Naive thymus-derived CD4-positive, alpha-beta T cell (primary cell): ENCODE measurements around the gene UMAD1. TPM values are rescaled to one million over a fixed set of nuclear protein-coding genes. Genes with fewer than 3 reads are reported as not detected.

Experiments used
- ATAC-seq: fragments of 150-1000 bp; cut with Tn5 transposase; 2 replicates; pipeline ENCODE4 v1.10.0; 2021; ENCODE audit warnings: mild to moderate bottlenecking, moderate library complexity
- CTCF ChIA-PET: fragments of 350-600 bp; sonication (Branson Sonifier 250); formaldehyde crosslinking; loops from one replicate; lab custom pipeline; 2021; ENCODE audit warnings: antibody characterized with exemption; lab: Charles Lee
- POLR2A ChIA-PET: fragments of 350-600 bp; sonication (Branson Sonifier 250); formaldehyde crosslinking; loops from one replicate; lab custom pipeline; 2021; ENCODE audit warnings: antibody characterized with exemption, inconsistent platforms; lab: Charles Lee
- DNase-seq, 9 donors: peaks; one replicate each; pipeline versions ENCODE4 v3.0.0 to v3.0.0-alpha.2; 2020 to 2022; ENCODE audit warnings: mixed read lengths in 1 of 9
- H3K27ac ChIP-seq: one replicate; pipeline ENCODE4 v1.7.0; 2013; ENCODE audit warnings: mild to moderate bottlenecking, low read depth, low read length, moderate library complexity
- H3K27me3 ChIP-seq, 2 donors: one replicate each; pipeline ENCODE4 v1.7.0; 2013; ENCODE audit warnings: low read length in 2 of 2, mild to moderate bottlenecking in 2 of 2, moderate library complexity in 2 of 2; ENCODE audit not compliant: control insufficient read depth in 2 of 2, insufficient read depth in 2 of 2
- H3K36me3 ChIP-seq, 3 experiments: 1 replicate in 2 of 3; 2 replicates in 1 of 3; pipeline ENCODE4 v1.7.0; 2013; ENCODE audit warnings: low read length in 3 of 3, mild to moderate bottlenecking in 3 of 3, moderate library complexity in 1 of 3; ENCODE audit not compliant: insufficient read depth in 3 of 3, control insufficient read depth in 2 of 3
- H3K4me1 ChIP-seq, 2 donors: one replicate each; pipeline ENCODE4 v1.7.0; 2013; ENCODE audit warnings: low read length in 2 of 2, mild to moderate bottlenecking in 2 of 2, moderate library complexity in 1 of 2; ENCODE audit not compliant: control insufficient read depth in 2 of 2, insufficient read depth in 2 of 2
- H3K4me3 ChIP-seq: 2 replicates; pipeline ENCODE4 v1.7.0; 2013; ENCODE audit warnings: mild to moderate bottlenecking, low read length
- H3K9me3 ChIP-seq, 3 experiments: 1 replicate in 2 of 3; 2 replicates in 1 of 3; pipeline ENCODE4 v1.7.0; 2013; ENCODE audit warnings: low read length in 3 of 3; ENCODE audit not compliant: control insufficient read depth in 2 of 3
- H3K27ac Mint-ChIP-seq, 9 donors: one replicate each; pipeline ENCODE4 v1.8.0; 2020 to 2022; ENCODE audit warnings: mixed read lengths in 9 of 9, mild to moderate bottlenecking in 8 of 9, moderate library complexity in 5 of 9, inconsistent platforms in 2 of 9
- H3K27me3 Mint-ChIP-seq, 5 donors: one replicate each; pipeline ENCODE4 v1.8.0; 2021 to 2022; ENCODE audit warnings: mixed read lengths in 5 of 5, mild to moderate bottlenecking in 1 of 5
- H3K36me3 Mint-ChIP-seq, 5 donors: one replicate each; pipeline ENCODE4 v1.8.0; 2020 to 2022; ENCODE audit warnings: mixed read lengths in 5 of 5, mild to moderate bottlenecking in 3 of 5, inconsistent platforms in 1 of 5
- H3K4me1 Mint-ChIP-seq, 7 donors: one replicate each; pipeline ENCODE4 v1.8.0; 2020 to 2022; ENCODE audit warnings: mixed read lengths in 7 of 7, mild to moderate bottlenecking in 3 of 7, inconsistent platforms in 1 of 7
- H3K4me3 Mint-ChIP-seq, 10 donors: one replicate each; pipeline ENCODE4 v1.8.0; 2020 to 2022; ENCODE audit warnings: mild to moderate bottlenecking in 10 of 10, mixed read lengths in 10 of 10, moderate library complexity in 6 of 10, inconsistent platforms in 2 of 10
- H3K9me3 Mint-ChIP-seq, 11 donors: one replicate each; pipeline ENCODE4 v1.8.0; 2020 to 2022; ENCODE audit warnings: mixed read lengths in 11 of 11, mild to moderate bottlenecking in 4 of 11, inconsistent platforms in 1 of 11, moderate library complexity in 1 of 11
- intact Hi-C, 2 donors: fragments of 100-400 bp; cut with micrococcal nuclease; formaldehyde crosslinking; loops; one replicate each; pipeline ENCODE4 v1.15.1; 2023
- polyA plus RNA-seq, 2 donors: library from polyadenylated mRNA; unstranded; fragments of 300-500 nt; fragmentation: Illumina TruSeq; gene quantifications; one replicate each; pipeline ENCODE4 v1.2.3, GENCODE V29; 2021
- total RNA-seq, 6 experiments: library from RNA in 5 of 6; stranded (reverse) in 5 of 6; gene quantifications; 1 replicate in 5 of 6; 2 replicates in 1 of 6; pipeline ENCODE4 v1.2.3 and lab custom pipeline; 2021 to 2026

Gene UMAD1
- total and polyA plus RNA-seq, 7 experiments from 2014 or later, result 11.4 to 28.6 (median 25.2) TPM

GRCh38 chr7:7705318-7705717 lies 64.8 kb downstream of the UMAD1 start:
- H3K4me1 ChIP-seq, result no peaks in the 10 kb centered on the region
- Mint-ChIP-seq H3K9me3 (no peaks in the 10 kb centered on the region), H3K27me3 (no peaks in the 10 kb centered on the region), H3K4me3 (no peak overlapping the region), H3K27ac (no peak overlapping the region), H3K36me3 (peaks cover 0 to 23% (median 0%) of the 10 kb centered on the region in 5 donors), H3K4me1 (peaks cover 7 to 45% (median 26%) of the 10 kb centered on the region in 7 donors)
- H3K36me3 ChIP-seq, result no peaks in the 10 kb centered on the region
- no peak for DNase-seq
- no peaks in the 10 kb centered on the region for H3K9me3 ChIP-seq
- no peak overlapping the region for H3K4me3 ChIP-seq
- ChIA-PET CTCF (interaction anchor here (0.6 kb wide), 1 partner anchor 260 kb away, joined by 3 read pairs; no protein-coding TSS in a partner anchor), POLR2A (no interaction called here)
- H3K27ac ChIP-seq, result no peak overlapping the region
- ATAC-seq, result no peak
- H3K27me3 ChIP-seq, result no peaks in the 10 kb centered on the region
- intact Hi-C loops, result no loop called here

GRCh38 chr7:7706101-7706511 lies 65.6 kb downstream of the UMAD1 start:
- Histone ChIP-seq H3K27me3 (no peaks in the 10 kb centered on the region), H3K27ac (no peak overlapping the region), H3K4me1 (no peaks in the 10 kb centered on the region), H3K36me3 (no peaks in the 10 kb centered on the region), H3K4me3 (no peak overlapping the region), H3K9me3 (no peaks in the 10 kb centered on the region)
- POLR2A ChIA-PET, result no interaction called here
- H3K4me3 Mint-ChIP-seq, result no peak overlapping the region
- DNase-seq, result no peak
- CTCF ChIA-PET, result no interaction called here
- H3K9me3 Mint-ChIP-seq, result no peaks in the 10 kb centered on the region
- no peak for ATAC-seq
- no peak overlapping the region for H3K27ac Mint-ChIP-seq
- H3K4me1 Mint-ChIP-seq, result peaks cover 7 to 46% (median 26%) of the 10 kb centered on the region in 7 donors
- H3K36me3 Mint-ChIP-seq, result peaks cover 0 to 28% (median 0%) of the 10 kb centered on the region in 5 donors
- no peaks in the 10 kb centered on the region for H3K27me3 Mint-ChIP-seq
- intact Hi-C loops, result no loop called here

DNA sequence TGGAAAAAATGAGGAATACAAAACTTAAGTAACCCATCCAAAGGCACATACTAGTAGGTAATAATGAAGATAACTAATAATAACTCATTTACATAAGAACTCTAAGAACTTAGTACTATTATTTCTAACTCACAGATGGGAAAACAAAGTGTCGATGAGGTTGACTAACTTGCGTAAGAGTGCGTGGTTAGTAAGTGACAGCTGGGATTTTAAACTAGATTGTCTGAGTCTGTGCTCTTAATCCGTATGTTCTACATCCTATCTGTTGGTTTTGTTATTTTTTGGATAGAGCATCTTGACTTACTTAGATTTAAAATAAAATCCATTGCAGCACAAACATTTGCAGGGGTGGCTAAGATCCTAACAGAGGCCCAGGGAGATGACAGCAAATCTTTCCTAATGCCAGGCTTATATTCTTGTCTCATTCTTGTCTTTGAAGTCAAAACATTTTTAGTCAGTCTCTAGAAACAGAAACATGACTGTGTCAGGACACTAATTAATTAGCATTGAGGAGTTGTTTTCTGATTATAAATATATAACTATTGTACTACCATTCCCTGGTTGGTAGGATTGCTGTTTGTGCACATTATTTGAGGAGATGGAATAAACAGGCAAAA lies 66.1 kb downstream of the UMAD1 start:
- no peaks in the 10 kb centered on the region for H3K4me1 ChIP-seq
- no peaks in the 10 kb centered on the region for H3K36me3 ChIP-seq
- H3K27ac ChIP-seq, result no peak overlapping the region
- no peaks in the 10 kb centered on the region for H3K9me3 ChIP-seq
- ATAC-seq (no peak), DNase-seq (no peak)
- intact Hi-C loops, result no loop called here
- no peaks in the 10 kb centered on the region for H3K27me3 ChIP-seq
- ChIA-PET POLR2A (no interaction called here), CTCF (interaction anchor here (1.3 kb wide), 1 partner anchor 25 kb away, joined by 4 read pairs; no protein-coding TSS in a partner anchor)
- Mint-ChIP-seq H3K9me3 (no peaks in the 10 kb centered on the region), H3K4me3 (no peak overlapping the region), H3K27me3 (no peaks in the 10 kb centered on the region), H3K27ac (no peak overlapping the region), H3K4me1 (peaks cover 7 to 42% (median 22%) of the 10 kb centered on the region in 7 donors), H3K36me3 (peaks cover 0 to 28% (median 0%) of the 10 kb centered on the region in 5 donors)
- no peak overlapping the region for H3K4me3 ChIP-seq

- Mint-ChIP-seq H3K9me3 (no peaks in the 10 kb centered on the region), H3K4me1 (peaks cover 7 to 38% (median 22%) of the 10 kb centered on the region in 7 donors), H3K4me3 (no peak overlapping the region), H3K36me3 (peaks cover 0 to 28% (median 0%) of the 10 kb centered on the region in 5 donors), H3K27ac (no peak overlapping the region), H3K27me3 (no peaks in the 10 kb centered on the region)
- DNase-seq (no peak), ATAC-seq (no peak)
- H3K9me3 ChIP-seq, result no peaks in the 10 kb centered on the region
- no peaks in the 10 kb centered on the region for H3K27me3 ChIP-seq
- no peak overlapping the region for H3K4me3 ChIP-seq
- no peaks in the 10 kb centered on the region for H3K36me3 ChIP-seq
- H3K4me1 ChIP-seq, result no peaks in the 10 kb centered on the region
- no peak overlapping the region for H3K27ac ChIP-seq
- intact Hi-C loops, result no loop called here
- ChIA-PET POLR2A (interaction anchor here (0.8 kb wide), 1 partner anchor 24 kb away, joined by 4 read pairs; no protein-coding TSS in a partner anchor), CTCF (interaction anchor here (0.6 to 1.3 kb wide), 2 partner anchors 26 to 1003 kb away, joined by 3 to 4 read pairs; no protein-coding TSS in a partner anchor)
These were observed 66.7 kb downstream of the UMAD1 start for GRCh38 chr7:7707246-7707645.

DNA sequence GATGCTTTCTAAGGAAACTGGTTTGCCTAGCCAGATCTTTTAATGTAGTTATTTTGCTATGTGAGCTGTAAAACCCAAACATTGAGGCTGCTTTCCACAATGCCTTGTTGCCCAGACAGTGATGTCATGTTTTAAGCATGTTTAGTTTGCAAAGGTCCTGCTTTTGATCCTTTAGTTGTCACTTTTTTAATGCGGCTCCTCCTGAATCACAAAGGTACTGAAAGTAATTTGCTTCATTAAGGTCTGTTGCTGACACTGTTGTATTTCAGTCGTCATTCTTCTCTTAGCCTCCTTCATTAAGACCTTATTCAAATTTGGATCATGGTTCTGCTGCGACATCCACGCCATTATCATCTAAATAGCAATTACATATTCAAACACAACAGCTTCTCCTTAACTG lies 67.3 kb downstream of the UMAD1 start:
- no peaks in the 10 kb centered on the region for H3K4me1 ChIP-seq
- ATAC-seq (no peak), DNase-seq (no peak)
- H3K4me1 Mint-ChIP-seq, result peaks cover 7 to 42% (median 26%) of the 10 kb centered on the region in 7 donors
- CTCF ChIA-PET, result interaction anchor here (0.6 to 1.3 kb wide), 2 partner anchors 26 to 1003 kb away, joined by 3 to 4 read pairs; no protein-coding TSS in a partner anchor
- peaks cover 0 to 26% (median 0%) of the 10 kb centered on the region in 5 donors for H3K36me3 Mint-ChIP-seq
- H3K4me3 Mint-ChIP-seq, result no peak overlapping the region
- intact Hi-C loops, result loop anchor here in 1 of 2 donors (1.0 kb wide), 1 partner anchor 11 kb away; no protein-coding TSS in a partner anchor
- no peaks in the 10 kb centered on the region for H3K36me3 ChIP-seq
- no peak overlapping the region for H3K4me3 ChIP-seq
- H3K27me3 ChIP-seq, result no peaks in the 10 kb centered on the region
- H3K27ac ChIP-seq, result no peak overlapping the region
- H3K9me3 Mint-ChIP-seq, result no peaks in the 10 kb centered on the region
- H3K27me3 Mint-ChIP-seq, result no peaks in the 10 kb centered on the region
- POLR2A ChIA-PET, result interaction anchor here (0.8 kb wide), 1 partner anchor 24 kb away, joined by 4 read pairs; no protein-coding TSS in a partner anchor
- H3K27ac Mint-ChIP-seq, result no peak overlapping the region
- H3K9me3 ChIP-seq, result no peaks in the 10 kb centered on the region

GRCh38 chr7:7709291-7709690 lies 68.7 kb downstream of the UMAD1 start:
- Mint-ChIP-seq H3K36me3 (peaks cover 0 to 24% (median 0%) of the 10 kb centered on the region in 5 donors), H3K27ac (peak overlapping the region in 2 of 9 donors; percentile 3 to 57), H3K27me3 (no peaks in the 10 kb centered on the region), H3K4me1 (peaks cover 7 to 43% (median 27%) of the 10 kb centered on the region in 7 donors), H3K9me3 (no peaks in the 10 kb centered on the region), H3K4me3 (peak overlapping the region in 1 of 10 donors; percentile 27)
- intact Hi-C loops, result no loop called here
- Histone ChIP-seq H3K27ac (no peak overlapping the region), H3K36me3 (no peaks in the 10 kb centered on the region), H3K4me3 (no peak overlapping the region), H3K4me1 (no peaks in the 10 kb centered on the region), H3K9me3 (no peaks in the 10 kb centered on the region), H3K27me3 (no peaks in the 10 kb centered on the region)
- ATAC-seq (no peak), DNase-seq (no peak)
- ChIA-PET CTCF (no interaction called here), POLR2A (no interaction called here)
